Activated CD4-positive, alpha-beta T cell treated with anti-CD3 and anti-CD28 coated beads for 48 hours (primary cell): Measurements from ENCODE around the gene PRAF2.

Source experiments
- DNase-seq: peaks from one replicate; pipeline ENCODE4 v3.0.0-alpha.2; 2020

PRAF2 gene

DNA sequence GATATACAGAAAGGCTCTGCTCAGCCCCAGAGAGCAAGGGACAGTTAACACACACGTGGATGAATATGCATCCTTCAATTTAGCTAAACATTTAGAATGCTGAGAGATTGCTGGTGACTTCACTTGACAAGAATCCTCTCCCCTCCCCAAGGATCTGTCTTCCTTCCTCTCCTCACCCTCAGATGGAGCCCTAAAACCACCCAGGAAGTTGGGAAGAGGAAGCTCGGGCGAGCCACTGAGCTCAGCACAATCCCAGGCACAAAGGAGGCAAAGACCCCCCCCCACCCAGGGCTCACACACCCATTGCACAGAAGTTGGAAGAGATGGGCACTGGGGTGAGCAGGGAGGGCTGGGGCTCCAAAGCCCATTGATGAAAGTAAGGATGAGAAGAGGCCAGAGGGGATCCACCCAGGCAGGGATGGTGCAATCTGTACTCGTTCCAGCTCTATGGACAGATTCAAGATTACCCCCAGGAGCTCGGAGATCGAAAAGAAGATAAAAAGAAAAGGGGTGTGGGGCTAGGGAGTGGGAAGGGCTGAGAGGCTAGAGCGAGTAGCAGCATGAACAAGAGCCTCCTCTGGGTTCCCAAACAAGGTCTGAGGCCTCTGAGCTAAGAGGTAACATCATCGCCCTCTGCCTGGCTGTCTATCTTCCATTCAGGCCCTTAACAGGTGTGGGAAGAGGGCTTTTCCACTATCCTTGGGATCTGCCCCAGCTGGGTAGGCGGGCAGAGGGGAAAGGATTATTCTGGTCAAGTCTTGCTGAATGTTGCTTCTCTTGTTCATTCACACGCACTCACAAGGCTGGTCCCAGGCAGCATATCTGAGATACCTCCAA lies 31.8 kb downstream of the PRAF2 start:
- DNase-seq = no peak

- no peak for DNase-seq
Measured at GRCh38 chrX:49040376-49040955, 33.3 kb downstream of the PRAF2 start.

DNA sequence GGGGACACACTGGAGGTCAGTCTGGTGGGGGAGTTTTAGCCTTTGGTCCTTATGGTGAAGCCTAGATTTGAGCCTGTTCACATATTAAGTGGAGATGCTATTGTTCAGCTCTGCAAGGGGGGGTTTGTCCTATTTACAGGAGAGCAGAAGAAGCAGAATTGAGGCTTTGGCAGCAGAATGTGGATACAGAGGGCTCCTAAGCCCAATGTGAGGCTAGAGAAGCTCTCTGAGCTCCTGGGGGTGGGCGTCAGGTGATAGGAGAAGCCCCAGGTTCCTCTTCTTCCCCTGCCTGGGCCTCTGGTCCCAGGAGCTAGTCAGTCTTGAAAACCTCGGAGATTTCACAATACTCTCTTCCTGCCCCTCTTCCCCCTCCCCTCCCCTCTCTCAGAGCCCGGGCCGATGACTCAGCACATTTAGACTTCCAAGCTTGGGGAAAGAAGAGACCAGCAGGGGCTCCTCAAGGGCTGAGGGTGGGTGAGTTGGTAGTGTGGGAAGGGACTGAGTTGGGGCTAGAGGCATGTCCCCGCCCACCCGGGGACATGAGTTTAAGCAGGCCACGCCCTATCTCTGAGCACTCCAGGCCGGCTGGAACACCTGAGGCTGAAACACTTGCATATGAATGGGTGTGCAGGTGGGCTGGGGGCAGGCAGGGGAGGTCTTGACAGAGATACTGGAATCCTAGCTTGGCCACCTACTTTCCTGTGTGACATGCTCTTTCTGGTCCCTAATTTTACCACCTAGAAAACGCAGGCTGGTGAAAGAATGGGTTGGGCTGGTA lies 34.0 kb downstream of the PRAF2 start:
- DNase-seq = peak; percentile 57

- DNase-seq = no peak
Measured at GRCh38 chrX:49037883-49038475, 35.8 kb downstream of the PRAF2 start.

- DNase-seq = no peak
Measured at GRCh38 chrX:49030283-49030682, 43.5 kb downstream of the PRAF2 start.

DNA sequence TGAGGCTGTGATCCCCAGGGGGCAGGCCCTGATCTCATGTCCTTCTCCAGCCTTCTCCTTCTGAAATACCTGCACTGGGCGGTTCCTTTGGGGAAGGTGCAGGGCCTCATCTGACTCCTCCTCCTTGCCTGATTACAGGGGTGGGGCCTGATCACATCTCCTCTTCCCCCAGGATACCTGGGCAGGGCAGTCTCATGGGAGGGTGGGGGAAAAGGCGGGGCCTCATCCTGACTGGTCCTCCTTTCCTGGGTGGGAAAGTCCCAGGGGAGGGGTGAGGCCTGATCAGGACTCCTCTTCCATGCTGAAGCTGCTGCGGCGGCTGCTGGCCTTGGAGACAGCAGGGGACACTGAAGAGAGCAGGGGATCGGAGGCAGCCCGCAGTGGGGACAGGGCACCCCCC lies 43.9 kb downstream of the PRAF2 start:
- DNase-seq = no peak
